ENCODE measurements around the gene PDE6B.
"Not testable (repeated sequence)": the region's sequence is repeated elsewhere in the genome, so short reads cannot be mapped to it uniquely, and the experiment has no call there.

Gene PDE6B

GRCh38 chr4:589219-589963, 36.0 kb upstream of the PDE6B start:
- TF ChIP-seq POLR2A (IDR thresholded peaks at IDR 0.05; ENCODE audit: low read length) = no peak
- no peak for TF ChIP-seq GATA1 (IDR thresholded peaks at IDR 0.05; ENCODE audit: low read depth, low read length)
- DNase-seq = no peak

DNA sequence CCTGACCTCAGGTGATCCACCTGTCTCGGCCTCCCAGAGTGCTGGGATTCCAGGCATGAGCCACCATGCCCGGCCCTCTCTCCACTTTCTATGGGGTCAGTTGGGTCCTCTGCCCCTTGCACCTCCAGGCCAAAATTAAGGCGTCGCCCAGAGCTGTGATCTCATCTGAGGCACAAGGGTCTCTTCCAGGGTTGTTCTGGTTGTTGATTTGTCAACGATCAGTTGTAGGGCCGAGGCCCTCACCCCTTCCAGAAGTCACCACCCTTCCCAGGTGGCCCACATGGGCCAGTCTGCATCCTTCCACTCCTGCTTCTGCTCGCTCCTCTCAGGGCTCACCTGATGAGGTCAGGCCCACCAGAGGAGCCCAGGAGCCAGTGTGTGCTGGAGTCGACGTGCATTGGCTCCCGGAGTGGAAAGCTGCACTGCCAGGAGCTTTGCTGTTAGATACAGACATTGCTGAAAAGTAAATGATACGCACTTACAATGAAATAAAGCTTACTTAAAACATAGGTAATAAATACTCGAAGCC, 35.0 kb upstream of the PDE6B start:
- DNase-seq = no peak
- TF ChIP-seq POLR2A (IDR thresholded peaks at IDR 0.05; ENCODE audit: low read length) = no peak
- TF ChIP-seq GATA1 (IDR thresholded peaks at IDR 0.05; ENCODE audit: low read depth, low read length) = no peak

DNA sequence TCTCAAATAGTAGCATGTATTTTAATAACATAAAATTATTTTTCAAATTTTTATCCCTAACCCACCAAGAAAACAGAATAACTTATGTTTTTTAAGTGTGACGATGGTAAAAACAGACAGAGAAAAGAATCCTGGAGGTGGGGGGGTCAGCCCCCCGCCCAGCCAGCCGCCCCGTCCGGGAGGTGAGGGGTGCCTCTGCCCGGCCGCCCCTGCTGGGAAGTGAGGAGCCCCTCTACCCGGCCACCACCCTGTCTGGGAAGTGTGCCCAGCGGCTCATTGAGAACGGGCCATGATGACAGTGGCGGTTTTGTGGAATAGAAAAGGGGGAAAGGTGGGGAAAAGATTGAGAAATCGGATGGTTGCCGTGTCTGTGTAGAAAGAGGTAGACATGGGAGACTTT, 33.2 kb upstream of the PDE6B start:
- DNase-seq = not testable (repeated sequence)

DNA sequence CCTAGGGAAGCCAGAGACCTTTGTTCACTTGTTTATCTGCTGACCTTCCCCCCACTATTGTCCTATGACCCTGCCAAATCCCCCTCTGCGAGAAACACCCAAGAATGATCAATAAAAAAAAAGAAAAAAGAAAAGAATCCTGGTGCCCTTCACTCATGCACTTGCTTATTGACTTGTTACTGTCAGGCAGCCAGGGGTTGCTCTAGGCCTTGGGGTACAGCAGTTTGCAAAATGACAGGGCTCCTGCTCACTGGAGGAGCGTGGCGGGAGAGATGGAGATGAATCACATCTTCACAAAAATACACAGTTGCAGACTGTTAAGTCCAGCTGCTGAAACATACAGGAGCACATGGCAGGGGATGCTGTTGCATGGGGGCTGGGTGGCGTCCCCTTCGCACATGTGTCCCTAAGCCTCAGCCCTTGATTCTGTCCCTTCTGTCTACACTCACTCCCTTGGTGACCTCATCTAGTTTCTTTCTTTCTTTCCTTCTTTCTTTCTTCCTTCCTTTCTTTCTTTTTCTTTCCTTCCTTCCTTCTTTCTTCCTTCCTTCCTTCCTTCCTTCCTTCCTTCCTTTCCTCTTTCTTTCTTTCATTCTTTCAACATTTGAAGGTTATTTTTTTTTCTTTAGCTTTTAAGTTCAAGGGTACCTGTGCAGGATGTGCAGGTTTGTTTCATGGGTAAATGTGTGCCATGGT, 32.4 kb upstream of the PDE6B start:
- no peak for TF ChIP-seq POLR2A (IDR thresholded peaks at IDR 0.05; ENCODE audit: low read length)
- no peak for TF ChIP-seq GATA1 (IDR thresholded peaks at IDR 0.05; ENCODE audit: low read depth, low read length)
- no peak for DNase-seq

GRCh38 chr4:598925-599324, 26.4 kb upstream of the PDE6B start:
- DNase-seq = no peak
- no peak for TF ChIP-seq GATA1 (IDR thresholded peaks at IDR 0.05; ENCODE audit: low read depth, low read length)
- no peak for TF ChIP-seq POLR2A (IDR thresholded peaks at IDR 0.05; ENCODE audit: low read length)

DNA sequence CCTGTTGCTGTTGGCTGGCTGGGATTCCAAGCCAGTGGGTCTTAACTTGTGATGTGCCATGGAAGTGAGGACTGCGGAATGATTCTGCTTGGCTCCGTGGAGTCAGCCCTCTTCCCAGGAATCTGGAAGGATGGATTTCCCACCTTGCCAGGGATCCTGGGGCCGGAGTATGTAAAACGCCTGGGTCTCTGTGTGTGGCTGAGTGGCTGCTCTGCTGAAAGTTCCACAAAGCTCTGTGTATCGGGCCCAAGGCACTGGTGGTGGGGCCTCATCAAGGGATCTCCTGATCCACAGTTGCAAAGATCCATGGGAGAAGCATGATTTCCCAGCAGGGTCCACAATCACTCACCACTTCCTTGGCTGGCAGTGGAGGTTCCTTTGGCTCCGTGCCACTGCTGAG, 25.2 kb upstream of the PDE6B start:
- no peak for DNase-seq
- TF ChIP-seq GATA1 (IDR thresholded peaks at IDR 0.05; ENCODE audit: low read depth, low read length) (no peak), POLR2A (IDR thresholded peaks at IDR 0.05; ENCODE audit: low read length) (no peak)

DNA sequence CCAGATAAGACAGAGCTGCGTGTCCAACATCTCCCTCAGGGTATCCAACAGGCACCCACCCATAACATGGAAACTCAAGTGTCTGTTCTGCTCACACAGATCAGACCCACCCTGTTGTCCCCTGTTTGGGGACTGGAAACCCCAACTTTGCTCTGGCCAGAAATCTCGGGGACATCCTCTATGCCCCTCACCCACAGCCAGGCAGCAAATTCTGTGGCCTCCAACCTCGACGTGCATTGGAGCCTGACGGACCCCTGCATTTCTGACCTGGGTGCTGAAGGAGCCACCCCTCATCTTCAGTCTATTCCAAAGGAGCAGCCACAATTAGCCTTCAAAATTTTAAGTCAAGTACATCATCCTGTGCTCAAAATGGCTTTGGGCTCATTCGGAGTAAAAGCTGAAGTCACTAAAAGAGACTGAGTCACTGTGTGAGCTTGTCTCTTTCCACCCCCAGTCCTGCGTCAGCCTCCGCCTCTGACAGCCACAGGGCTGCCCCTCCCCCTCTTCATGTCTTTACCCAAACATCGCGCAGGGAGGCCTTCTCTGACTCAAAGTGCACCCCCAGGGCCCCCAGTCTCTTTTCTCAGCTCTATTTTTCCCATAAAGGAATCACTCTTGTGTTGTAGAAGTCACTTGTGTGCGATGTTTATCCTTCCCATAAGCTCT, 24.4 kb upstream of the PDE6B start:
- no peak for TF ChIP-seq POLR2A (IDR thresholded peaks at IDR 0.05; ENCODE audit: low read length)
- TF ChIP-seq GATA1 (IDR thresholded peaks at IDR 0.05; ENCODE audit: low read depth, low read length) = no peak
- no peak for DNase-seq

DNA sequence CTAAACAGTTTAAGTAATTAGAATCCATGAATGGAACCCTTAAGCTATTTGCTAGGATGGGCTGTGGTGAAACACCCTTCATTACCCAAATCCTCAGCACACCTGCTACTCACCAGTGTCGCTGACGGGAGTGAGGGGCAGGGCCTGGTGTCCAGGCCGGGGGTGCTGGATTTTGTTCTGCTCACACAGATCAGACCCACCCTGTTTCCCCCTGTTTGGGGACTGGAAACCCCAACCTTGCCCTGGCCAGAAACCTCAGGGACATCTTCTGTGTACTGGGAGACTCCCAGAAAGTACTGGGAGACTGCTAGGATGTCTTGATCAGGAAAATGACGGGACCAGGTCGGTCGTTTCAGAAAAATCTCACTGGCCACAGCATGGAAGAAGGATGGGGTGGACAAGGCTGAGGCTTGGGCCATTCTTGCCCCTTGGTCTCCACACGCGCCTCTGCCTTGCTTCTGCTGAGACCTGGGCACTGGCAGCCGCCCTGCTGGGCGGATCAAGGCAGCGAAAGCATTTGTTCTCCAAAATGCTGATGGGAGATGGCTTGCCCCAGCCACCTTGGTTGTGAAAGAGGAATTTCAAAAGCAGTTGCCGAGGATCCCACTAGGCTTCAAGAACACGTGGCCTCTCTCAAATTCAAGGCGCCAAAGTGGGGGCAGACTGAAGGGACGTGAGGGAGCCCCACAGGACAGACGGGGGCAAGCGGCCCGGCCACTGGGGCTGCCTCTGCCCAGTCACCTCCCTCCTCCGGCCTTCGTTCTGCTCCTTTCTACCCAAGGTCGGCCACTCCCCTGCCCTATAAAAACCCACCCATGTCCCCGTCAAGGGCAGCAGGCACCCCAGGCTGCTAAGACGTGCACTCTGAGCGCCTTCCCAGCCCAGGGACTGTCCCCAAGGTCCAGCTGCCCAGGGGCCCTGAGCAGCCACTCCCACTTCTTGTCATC, 23.5 kb upstream of the PDE6B start:
- TF ChIP-seq POLR2A (IDR thresholded peaks at IDR 0.05; ENCODE audit: low read length) (no peak), GATA1 (IDR thresholded peaks at IDR 0.05; ENCODE audit: low read depth, low read length) (no peak)

GRCh38 chr4:602559-602942, 22.8 kb upstream of the PDE6B start:
- peak; percentile 45 to 68 for DNase-seq
- TF ChIP-seq POLR2A (IDR thresholded peaks at IDR 0.05; ENCODE audit: low read length) (no peak), GATA1 (IDR thresholded peaks at IDR 0.05; ENCODE audit: low read depth, low read length) (no peak)

More for the DNA sequence above, 23.5 kb upstream of the PDE6B start:
- DNase-seq = no peak

- TF ChIP-seq POLR2A (IDR thresholded peaks at IDR 0.05; ENCODE audit: low read length) = no peak
- no peak for TF ChIP-seq GATA1 (IDR thresholded peaks at IDR 0.05; ENCODE audit: low read depth, low read length)
- DNase-seq = no peak
Measured at GRCh38 chr4:604131-604530, 21.2 kb upstream of the PDE6B start.

GRCh38 chr4:605702-606425, 19.5 kb upstream of the PDE6B start:
- DNase-seq = no peak
- TF ChIP-seq GATA1 (IDR thresholded peaks at IDR 0.05; ENCODE audit: low read depth, low read length) (no peak), POLR2A (IDR thresholded peaks at IDR 0.05; ENCODE audit: low read length) (no peak)

DNA sequence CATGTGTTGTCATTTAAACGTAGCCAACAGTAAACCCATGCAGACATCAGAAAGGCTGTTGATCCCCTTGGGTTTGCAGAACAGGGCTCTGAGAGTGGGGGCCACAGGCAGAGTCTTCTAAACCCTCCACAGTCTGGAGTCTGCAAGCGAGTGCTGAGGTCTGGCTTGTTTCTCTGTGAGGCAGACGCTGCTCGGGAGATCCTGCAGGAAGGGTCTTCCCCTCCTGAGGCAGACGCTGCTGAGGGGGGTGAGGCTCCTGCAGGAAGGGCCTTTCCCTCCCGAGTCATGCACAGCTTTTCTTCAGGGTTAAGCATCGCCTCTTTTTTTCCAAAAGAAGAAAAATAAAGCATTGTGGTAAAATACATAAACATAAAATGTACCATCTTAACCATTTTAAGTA, 17.1 kb upstream of the PDE6B start:
- DNase-seq = no peak
- TF ChIP-seq POLR2A (IDR thresholded peaks at IDR 0.05; ENCODE audit: low read length) (no peak), GATA1 (IDR thresholded peaks at IDR 0.05; ENCODE audit: low read depth, low read length) (no peak)

All from erythroblast (primary cell).